HG03066 (cell line): ENCODE measurements around the gene RARA.

Experiments
- ATAC-seq: cut with Tn5 transposase; IDR thresholded peaks from one replicate; pipeline ENCODE4 v1.9.1; 2021; ENCODE audit warnings: low read depth; ENCODE audit not compliant: unreplicated experiment

Gene RARA

GRCh38 chr17:40309031-40309948, at the start of gene RARA:
Gene RARA, plus strand, starts transcription at chr17:40309180. Its CDS starts 22,039 bp downstream, at chr17:40331219.
- peak; percentile 51 for ATAC-seq

DNA sequence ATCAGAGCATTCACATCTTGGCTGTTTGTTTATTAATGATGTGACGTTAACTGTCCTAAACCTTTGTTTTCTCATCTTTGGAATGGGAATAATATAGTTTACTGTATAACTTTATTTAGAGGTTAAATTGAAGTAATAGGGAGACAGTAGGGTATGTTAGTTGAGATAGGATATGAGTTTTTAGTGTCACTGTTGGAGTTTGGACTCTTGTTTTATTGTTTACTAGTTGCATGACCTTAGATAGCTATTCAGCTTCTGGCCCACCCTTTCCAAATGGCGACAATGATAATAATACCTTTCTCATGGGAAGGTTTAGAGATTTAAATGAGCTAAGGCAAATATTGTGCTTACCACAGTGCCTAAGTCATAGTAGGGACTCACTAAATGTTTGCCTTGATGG, 49.5 kb upstream of the RARA start:
- ATAC-seq, result no peak

DNA sequence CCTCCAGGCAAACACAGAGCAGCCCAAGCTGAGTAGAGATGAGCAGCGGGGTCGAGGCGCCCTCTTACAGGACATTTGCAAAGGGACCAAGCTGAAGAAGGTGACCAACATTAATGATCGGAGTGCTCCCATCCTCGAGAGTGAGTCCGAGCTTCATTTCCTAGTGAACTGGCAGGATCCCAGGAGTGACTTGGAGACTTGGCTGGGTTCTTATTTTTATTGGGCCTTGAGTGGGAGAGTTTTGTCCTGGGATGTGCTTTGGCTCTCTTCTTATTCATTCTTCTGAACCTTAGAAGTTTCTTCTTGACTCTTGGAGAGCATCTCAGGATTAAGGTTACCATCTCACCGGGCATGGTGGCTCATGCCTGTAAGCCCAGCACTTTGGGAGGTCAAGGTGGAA, 48.5 kb upstream of the RARA start:
- no peak for ATAC-seq

GRCh38 chr17:40264458-40265185, 44.4 kb upstream of the RARA start:
- ATAC-seq, result no peak

DNA sequence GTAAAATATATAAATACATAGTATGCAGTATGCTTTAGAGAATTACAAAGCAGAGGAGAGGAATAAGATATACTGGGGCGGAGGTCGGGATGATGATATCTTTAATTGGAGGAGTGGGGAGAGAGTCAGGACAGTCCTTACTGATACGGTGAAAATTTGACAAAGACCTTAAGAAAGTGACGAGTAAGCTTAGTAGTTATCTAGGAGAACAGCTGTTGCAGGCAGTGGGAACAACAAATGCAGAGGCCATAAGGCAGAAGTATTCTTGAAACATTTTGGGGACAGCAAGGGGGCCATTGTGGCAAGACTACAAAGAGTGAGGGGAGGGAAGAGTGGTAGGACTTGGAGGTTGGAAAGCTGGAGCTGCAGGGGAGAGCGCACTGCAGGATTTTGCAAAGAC, 43.6 kb upstream of the RARA start:
- no peak for ATAC-seq

- no peak for ATAC-seq
Observed at GRCh38 chr17:40266882-40267281, 42.1 kb upstream of the RARA start.

- no peak for ATAC-seq
Observed at GRCh38 chr17:40268141-40268712, 40.8 kb upstream of the RARA start.

DNA sequence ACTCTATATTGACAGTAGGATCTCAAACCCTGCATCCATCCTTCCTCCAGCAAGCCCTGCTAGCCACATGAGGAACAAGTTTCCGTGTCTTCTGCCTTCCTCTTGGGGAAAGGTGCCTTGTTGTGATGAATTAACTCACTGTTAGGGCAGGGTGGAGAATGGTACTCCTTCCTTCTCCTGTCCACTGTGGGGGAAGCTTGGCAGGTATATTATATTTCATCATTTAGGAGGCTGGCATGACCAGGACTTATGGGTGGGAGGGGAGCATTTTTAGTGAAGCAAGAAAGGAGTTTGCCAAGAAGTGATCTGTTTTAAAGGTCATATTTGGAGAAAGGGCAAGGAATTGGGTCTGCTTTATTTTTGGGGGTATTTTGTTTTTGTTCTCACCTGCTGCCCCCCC, 30.6 kb upstream of the RARA start:
- no peak for ATAC-seq

GRCh38 chr17:40279402-40279801, 29.6 kb upstream of the RARA start:
- ATAC-seq, result no peak

DNA sequence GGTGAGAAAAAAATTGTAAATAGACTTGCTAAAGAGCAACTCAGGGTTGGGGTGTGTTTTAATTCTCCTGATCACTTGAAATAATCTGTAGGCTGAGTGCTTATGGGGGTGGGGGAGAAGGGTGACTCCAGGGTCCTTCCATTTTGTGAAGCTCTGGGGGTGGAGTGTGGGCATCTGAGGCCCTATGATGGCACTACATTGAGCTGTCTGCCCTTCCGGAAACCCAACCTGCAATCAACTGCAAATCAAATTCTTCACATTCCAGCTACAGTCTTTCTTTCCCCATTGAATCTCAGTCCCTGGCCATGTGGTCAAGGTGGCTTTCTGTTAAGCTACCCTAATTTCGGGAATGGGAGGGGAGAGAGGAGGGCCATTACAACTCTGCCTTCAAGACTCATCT, 27.3 kb upstream of the RARA start:
- no peak for ATAC-seq

GRCh38 chr17:40283662-40284061, 25.3 kb upstream of the RARA start:
- no peak for ATAC-seq

DNA sequence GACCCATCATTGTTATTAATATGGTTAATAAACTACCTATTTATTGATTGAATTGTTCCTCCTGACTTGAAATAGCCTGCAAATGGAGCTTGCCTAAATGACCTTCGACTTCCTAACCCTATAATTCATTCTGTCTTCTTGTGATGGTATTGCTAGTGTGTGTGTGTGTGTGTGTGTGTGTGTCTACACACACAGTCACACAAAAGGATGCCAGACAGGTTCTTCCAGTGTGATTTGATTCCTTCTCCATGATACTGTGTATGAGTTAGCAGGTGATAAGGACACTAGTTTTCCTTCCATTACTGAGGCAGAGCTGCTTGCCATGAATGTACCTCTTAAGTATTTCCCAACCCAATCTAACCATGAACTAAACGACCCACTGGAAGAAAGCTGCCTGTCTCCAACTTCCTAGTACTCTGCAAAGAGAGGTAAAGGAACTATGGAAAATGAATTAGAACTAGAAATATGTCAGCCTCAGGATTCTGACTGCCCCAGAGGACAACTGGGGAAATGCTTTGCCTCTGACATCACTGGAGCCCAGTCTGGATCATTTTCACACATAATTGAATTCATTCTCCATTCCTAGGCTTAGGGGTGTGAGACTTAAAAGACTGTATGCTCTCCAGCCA, 24.8 kb upstream of the RARA start:
- no peak for ATAC-seq

DNA sequence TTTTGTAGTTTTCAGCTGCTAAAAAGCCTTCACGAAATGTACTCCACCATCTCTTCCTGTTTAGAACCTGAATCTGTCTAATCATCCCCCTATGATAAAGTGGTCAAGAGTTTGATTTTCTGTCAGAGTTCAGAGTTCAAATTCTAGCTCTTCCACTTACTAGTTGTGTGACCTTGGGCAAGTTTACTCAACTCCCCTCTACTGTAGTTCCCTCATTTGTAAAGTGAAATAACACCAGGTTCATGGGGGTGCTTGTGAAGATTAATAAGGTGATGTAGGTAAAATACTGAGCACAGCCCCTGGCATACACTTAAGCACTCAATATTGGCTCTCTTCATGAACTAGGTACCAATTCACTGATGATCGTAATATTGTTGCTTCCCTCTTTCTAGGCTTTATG, 22.5 kb upstream of the RARA start:
- ATAC-seq, result no peak

GRCh38 chr17:40287159-40287493, 21.9 kb upstream of the RARA start:
- ATAC-seq, result no peak

- ATAC-seq, result peak; percentile 93
Observed at GRCh38 chr17:40287494-40288369, 21.2 kb upstream of the RARA start, which contains the start of gene CDC6. Gene CDC6, plus strand, starts transcription at chr17:40287879. Its CDS starts 1,542 bp downstream, at chr17:40289421.

DNA sequence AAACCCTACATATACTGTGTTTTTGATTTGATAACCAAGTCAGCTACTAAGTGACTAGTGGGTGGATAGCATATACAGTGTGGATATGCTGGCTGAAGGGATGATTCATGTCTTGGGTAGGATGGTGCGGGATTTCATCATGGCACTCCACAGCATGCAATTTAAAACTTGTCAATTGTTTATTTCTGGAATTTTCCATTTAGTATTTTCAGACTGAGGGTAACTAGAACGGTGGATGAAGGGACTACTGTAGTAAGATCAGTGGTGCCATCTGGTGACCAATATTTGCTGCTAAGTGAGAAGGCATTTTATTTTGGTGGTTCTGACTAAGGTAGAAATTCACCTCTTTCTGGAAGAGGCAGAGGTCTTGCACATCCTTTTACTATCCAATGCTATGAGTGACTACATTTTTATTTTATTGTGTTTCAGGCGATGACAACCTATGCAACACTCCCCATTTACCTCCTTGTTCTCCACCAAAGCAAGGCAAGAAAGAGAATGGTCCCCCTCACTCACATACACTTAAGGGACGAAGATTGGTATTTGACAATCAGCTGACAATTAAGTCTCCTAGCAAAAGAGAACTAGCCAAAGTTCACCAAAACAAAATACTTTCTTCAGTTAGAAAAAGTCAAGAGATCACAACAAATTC, 18.2 kb upstream of the RARA start:
- no peak for ATAC-seq

DNA sequence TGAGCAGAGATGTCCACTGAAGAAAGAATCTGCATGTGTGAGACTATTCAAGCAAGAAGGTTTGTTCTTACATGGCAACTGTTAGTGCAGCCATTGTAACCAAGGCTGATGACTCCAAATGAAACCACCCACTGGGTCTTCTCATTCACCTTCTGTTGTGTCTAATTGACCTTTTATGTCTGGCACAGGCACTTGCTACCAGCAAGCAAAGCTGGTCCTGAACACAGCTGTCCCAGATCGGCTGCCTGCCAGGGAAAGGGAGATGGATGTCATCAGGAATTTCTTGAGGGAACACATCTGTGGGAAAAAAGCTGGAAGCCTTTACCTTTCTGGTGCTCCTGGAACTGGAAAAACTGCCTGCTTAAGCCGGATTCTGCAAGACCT, 17.7 kb upstream of the RARA start:
- no peak for ATAC-seq

- no peak for ATAC-seq
Observed at GRCh38 chr17:40293363-40293762, 15.6 kb upstream of the RARA start.
